ENCODE measurements around the gene MAPRE3.
A peak's percentile ranks its signal among the peaks of the same experiment; 100 is the strongest.
"Not testable (repeated sequence)": the region's sequence is repeated elsewhere in the genome, so short reads cannot be mapped to it uniquely, and the experiment has no call there.

MAPRE3 gene

GRCh38 chr2:27071990-27072830 is 101.8 kb downstream of the MAPRE3 start:
- peak in 4 of 6 experiments; percentile 29 to 52 (median 37) for DNase-seq

- no peak for DNase-seq
Observed at GRCh38 chr2:27072920-27073319, 102.5 kb downstream of the MAPRE3 start.

- no peak for DNase-seq
Observed at GRCh38 chr2:27073782-27074181, 103.3 kb downstream of the MAPRE3 start.

- DNase-seq = peak; percentile 13 to 69 (median 38)
Observed at GRCh38 chr2:27074738-27075565, 104.5 kb downstream of the MAPRE3 start.

GRCh38 chr2:27075566-27075871 is 105.1 kb downstream of the MAPRE3 start:
- DNase-seq = not testable (repeated sequence)

GRCh38 chr2:27076323-27076722 is 105.9 kb downstream of the MAPRE3 start:
- DNase-seq = no peak
